GM23338 (cell line): ENCODE data around the gene PDE7B. TPM values are rescaled to one million over a fixed set of nuclear protein-coding genes. Genes with fewer than 3 reads are reported as not detected.

Source experiments
- ATAC-seq: fragments of 200-7000 bp; cut with Tn5 transposase; 3 replicates; pipeline ENCODE4 v1.9.1; 2020
- DNase-seq: peaks from one replicate; pipeline ENCODE4 v3.0.0-alpha.2; 2015; ENCODE audit warnings: low spot score
- H2AFZ ChIP-seq: fragments of 200-600 bp; sonication (generic); 2 replicates; pipeline ENCODE4 v1.8.0; 2016; ENCODE audit warnings: antibody characterized with exemption, mild to moderate bottlenecking, moderate library complexity
- H3F3A ChIP-seq: fragments of 200-600 bp; sonication (generic); replicated peaks from 2 replicates; pipeline ENCODE4 v1.8.0; 2017; ENCODE audit warnings: antibody characterized with exemption, mixed run types, low read depth
- H3K27ac ChIP-seq: fragments of 200-600 bp; sonication (generic); 2 replicates; pipeline ENCODE4 v1.6.1; 2016; ENCODE audit warnings: low read depth
- H3K27me3 ChIP-seq: fragments of 200-600 bp; sonication (generic); 2 replicates; pipeline ENCODE4 v1.8.0; 2016; ENCODE audit warnings: mild to moderate bottlenecking, mixed run types, moderate library complexity; ENCODE audit not compliant: insufficient read depth
- H3K36me3 ChIP-seq: fragments of 200-600 bp; sonication (generic); 2 replicates; pipeline ENCODE4 v1.8.0; 2016; ENCODE audit warnings: mild to moderate bottlenecking; ENCODE audit not compliant: insufficient read depth
- H3K4me1 ChIP-seq: fragments of 200-600 bp; sonication (generic); 2 replicates; pipeline ENCODE4 v1.8.0; 2016; ENCODE audit warnings: mild to moderate bottlenecking, moderate library complexity; ENCODE audit not compliant: insufficient read depth
- H3K4me2 ChIP-seq: fragments of 200-600 bp; sonication (generic); 2 replicates; pipeline ENCODE4 v1.7.1; 2017; ENCODE audit warnings: mixed run types
- H3K4me3 ChIP-seq: fragments of 200-600 bp; sonication (generic); 2 replicates; pipeline ENCODE4 v1.6.1; 2016; ENCODE audit warnings: mixed run types
- H3K79me2 ChIP-seq: fragments of 200-600 bp; sonication (generic); replicated peaks from 2 replicates; pipeline ENCODE4 v1.8.0; 2017; ENCODE audit warnings: mild to moderate bottlenecking; ENCODE audit not compliant: insufficient read depth
- H3K9me2 ChIP-seq: fragments of 200-600 bp; sonication (generic); 2 replicates; pipeline ENCODE4 v1.8.0; 2017; ENCODE audit not compliant: insufficient read depth
- H4K20me1 ChIP-seq: fragments of 200-600 bp; sonication (generic); replicated peaks from 2 replicates; pipeline ENCODE4 v1.8.0; 2017; ENCODE audit warnings: mild to moderate bottlenecking; ENCODE audit not compliant: insufficient read depth
- H3K27ac Mint-ChIP-seq: 2 replicates; pipeline ENCODE4 v1.8.0; 2020; ENCODE audit warnings: inconsistent platforms, mild to moderate bottlenecking, moderate library complexity, mixed read lengths
- H3K27me3 Mint-ChIP-seq: 3 replicates; pipeline ENCODE4 v1.8.0; 2022; ENCODE audit warnings: low read depth, mild to moderate bottlenecking, moderate library complexity, mixed read lengths, inconsistent platforms; ENCODE audit not compliant: insufficient read depth, poor library complexity
- H3K36me3 Mint-ChIP-seq: 3 replicates; pipeline ENCODE4 v1.8.0; 2021; ENCODE audit warnings: low read depth, mild to moderate bottlenecking, inconsistent platforms, moderate library complexity, mixed read lengths
- H3K4me1 Mint-ChIP-seq: 3 replicates; pipeline ENCODE4 v1.8.0; 2020; ENCODE audit warnings: mild to moderate bottlenecking, inconsistent platforms, mixed read lengths
- H3K4me3 Mint-ChIP-seq: 3 replicates; pipeline ENCODE4 v1.8.0; 2021; ENCODE audit warnings: moderate library complexity, mild to moderate bottlenecking, inconsistent platforms, mixed read lengths
- H3K9me3 Mint-ChIP-seq: 3 replicates; pipeline ENCODE4 v1.8.0; 2020; ENCODE audit warnings: moderate library complexity, mild to moderate bottlenecking, inconsistent platforms, mixed read lengths
- CREB1 ChIP-seq: fragments of 250-450 bp; sonication (Bioruptor Pico); IDR thresholded peaks from 2 replicates; pipeline ENCODE4 v1.5.0; 2020; ENCODE audit warnings: low read depth, mild to moderate bottlenecking, moderate library complexity
- CTCF ChIP-seq, 2 experiments: fragments of 200-600 bp in 1 of 2; sonication (generic) in 1 of 2; conservative IDR thresholded peaks; 2 replicates each; pipeline versions ENCODE4 v1.5.1 to v1.6.1; 2016 to 2017; ENCODE audit warnings: antibody characterized with exemption in 2 of 2, low read depth in 2 of 2, mild to moderate bottlenecking in 2 of 2, moderate library complexity in 1 of 2
- EZH2 ChIP-seq: fragments of 200-600 bp; sonication (generic); IDR thresholded peaks from one replicate; pipeline ENCODE4 v1.8.0; 2017; ENCODE audit warnings: antibody characterized with exemption, mild to moderate bottlenecking, low read depth; ENCODE audit not compliant: unreplicated experiment
- EZH2phosphoT487 ChIP-seq: fragments of 200-600 bp; sonication (generic); IDR thresholded peaks from one replicate; pipeline ENCODE4 v1.8.1; 2018; ENCODE audit warnings: antibody characterized with exemption; ENCODE audit not compliant: unreplicated experiment
- JUNB ChIP-seq: IDR thresholded peaks from one replicate; pipeline ENCODE4 v1.6.1; 2016; ENCODE audit warnings: antibody characterized with exemption; ENCODE audit not compliant: unreplicated experiment
- NANOG ChIP-seq: IDR thresholded peaks from 2 replicates; pipeline ENCODE4 v1.6.1; 2016; ENCODE audit warnings: antibody characterized with exemption, borderline replicate concordance
- STAT1 ChIP-seq: IDR thresholded peaks from one replicate; pipeline ENCODE4 v1.6.1; 2016; ENCODE audit warnings: antibody characterized with exemption; ENCODE audit not compliant: unreplicated experiment
- ZNF114 ChIP-seq: fragments of 250-450 bp; sonication (Bioruptor Pico); IDR thresholded peaks from 2 replicates; pipeline ENCODE4 v1.5.0; 2020; ENCODE audit warnings: mild to moderate bottlenecking, moderate library complexity
- ZNF462 ChIP-seq: fragments of 250-450 bp; sonication (Bioruptor Pico); IDR thresholded peaks from 2 replicates; pipeline ENCODE4 v1.5.0; 2020; ENCODE audit warnings: mild to moderate bottlenecking, moderate library complexity
- polyA plus RNA-seq: library from polyadenylated mRNA; unstranded; fragments of >200 nt; fragmentation: Nextera tagmentation; extraction: Ambion mirVana; gene quantifications from 2 replicates; pipeline ENCODE4 v1.2.1, GENCODE V29; 2016
- total RNA-seq: library from RNA; depleted of rRNA; stranded (reverse); fragments of >200 nt; shearing (Covaris generic); gene quantifications from 2 replicates; pipeline ENCODE4 v1.2.3, GENCODE V29; 2014
- TF ChIP-seq, protein P1 (sequence below): IDR thresholded peaks from one replicate; pipeline ENCODE4 v1.6.1; 2018; ENCODE audit warnings: antibody characterized with exemption; ENCODE audit not compliant: unreplicated experiment
- TF ChIP-seq, protein P2 (sequence below): IDR thresholded peaks from 2 replicates; pipeline ENCODE4 v1.6.1; 2016; ENCODE audit warnings: antibody characterized with exemption

Gene PDE7B
- total and polyA plus RNA-seq, 2 experiments from 2014 or later: 0.07 TPM; not detected in 1

GRCh38 chr6:136090929-136091328 lies 239.4 kb downstream of the PDE7B start:
- Mint-ChIP-seq H3K4me3 (no peak overlapping the region), H3K9me3 (peaks cover 3% of the 10 kb centered on the region; the same call in 2 of the 3 replicates), H3K27me3 (no peaks in the 10 kb centered on the region), H3K27ac (no peak overlapping the region), H3K36me3 (no peaks in the 10 kb centered on the region), H3K4me1 (no peaks in the 10 kb centered on the region)
- H3F3A ChIP-seq: no peaks in the 10 kb centered on the region
- no peaks in the 10 kb centered on the region for H4K20me1 ChIP-seq
- no peak overlapping the region for H3K27ac ChIP-seq
- no peaks in the 10 kb centered on the region for H3K79me2 ChIP-seq
- H3K4me3 ChIP-seq: no peak overlapping the region
- H3K36me3 ChIP-seq: no peaks in the 10 kb centered on the region
- DNase-seq (no peak), ATAC-seq (no peak)
- H2AFZ ChIP-seq: no peak overlapping the region
- no peaks in the 10 kb centered on the region for H3K27me3 ChIP-seq
- no peak overlapping the region for H3K4me2 ChIP-seq
- no peak for TF ChIP-seq ZNF462 (CRISPR knock-in tag)
- no peak for TF ChIP-seq STAT1
- TF ChIP-seq, protein P1, sequence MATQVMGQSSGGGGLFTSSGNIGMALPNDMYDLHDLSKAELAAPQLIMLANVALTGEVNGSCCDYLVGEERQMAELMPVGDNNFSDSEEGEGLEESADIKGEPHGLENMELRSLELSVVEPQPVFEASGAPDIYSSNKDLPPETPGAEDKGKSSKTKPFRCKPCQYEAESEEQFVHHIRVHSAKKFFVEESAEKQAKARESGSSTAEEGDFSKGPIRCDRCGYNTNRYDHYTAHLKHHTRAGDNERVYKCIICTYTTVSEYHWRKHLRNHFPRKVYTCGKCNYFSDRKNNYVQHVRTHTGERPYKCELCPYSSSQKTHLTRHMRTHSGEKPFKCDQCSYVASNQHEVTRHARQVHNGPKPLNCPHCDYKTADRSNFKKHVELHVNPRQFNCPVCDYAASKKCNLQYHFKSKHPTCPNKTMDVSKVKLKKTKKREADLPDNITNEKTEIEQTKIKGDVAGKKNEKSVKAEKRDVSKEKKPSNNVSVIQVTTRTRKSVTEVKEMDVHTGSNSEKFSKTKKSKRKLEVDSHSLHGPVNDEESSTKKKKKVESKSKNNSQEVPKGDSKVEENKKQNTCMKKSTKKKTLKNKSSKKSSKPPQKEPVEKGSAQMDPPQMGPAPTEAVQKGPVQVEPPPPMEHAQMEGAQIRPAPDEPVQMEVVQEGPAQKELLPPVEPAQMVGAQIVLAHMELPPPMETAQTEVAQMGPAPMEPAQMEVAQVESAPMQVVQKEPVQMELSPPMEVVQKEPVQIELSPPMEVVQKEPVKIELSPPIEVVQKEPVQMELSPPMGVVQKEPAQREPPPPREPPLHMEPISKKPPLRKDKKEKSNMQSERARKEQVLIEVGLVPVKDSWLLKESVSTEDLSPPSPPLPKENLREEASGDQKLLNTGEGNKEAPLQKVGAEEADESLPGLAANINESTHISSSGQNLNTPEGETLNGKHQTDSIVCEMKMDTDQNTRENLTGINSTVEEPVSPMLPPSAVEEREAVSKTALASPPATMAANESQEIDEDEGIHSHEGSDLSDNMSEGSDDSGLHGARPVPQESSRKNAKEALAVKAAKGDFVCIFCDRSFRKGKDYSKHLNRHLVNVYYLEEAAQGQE: no peak
- no peak for TF ChIP-seq JUNB
- TF ChIP-seq, protein P2, sequence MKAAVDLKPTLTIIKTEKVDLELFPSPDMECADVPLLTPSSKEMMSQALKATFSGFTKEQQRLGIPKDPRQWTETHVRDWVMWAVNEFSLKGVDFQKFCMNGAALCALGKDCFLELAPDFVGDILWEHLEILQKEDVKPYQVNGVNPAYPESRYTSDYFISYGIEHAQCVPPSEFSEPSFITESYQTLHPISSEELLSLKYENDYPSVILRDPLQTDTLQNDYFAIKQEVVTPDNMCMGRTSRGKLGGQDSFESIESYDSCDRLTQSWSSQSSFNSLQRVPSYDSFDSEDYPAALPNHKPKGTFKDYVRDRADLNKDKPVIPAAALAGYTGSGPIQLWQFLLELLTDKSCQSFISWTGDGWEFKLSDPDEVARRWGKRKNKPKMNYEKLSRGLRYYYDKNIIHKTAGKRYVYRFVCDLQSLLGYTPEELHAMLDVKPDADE: no peak
- TF ChIP-seq EZH2: no peak
- TF ChIP-seq EZH2phosphoT487: no peak
- no peak for TF ChIP-seq ZNF114 (CRISPR knock-in tag)
- no peak for TF ChIP-seq NANOG
- no peak for TF ChIP-seq CTCF (conservative IDR thresholded peaks at IDR 0.05; ENCODE audit: low read depth in 2 of 2)
- no peak for TF ChIP-seq CREB1 (CRISPR knock-in tag)
- H3K9me2 ChIP-seq: no peaks in the 10 kb centered on the region
- H3K4me1 ChIP-seq: no peaks in the 10 kb centered on the region
